EH (cell line): ENCODE results near the gene SMARCD3.

Source experiments
- DNase-seq: peaks from one replicate; pipeline ENCODE4 v3.0.0-alpha.2; 2015; ENCODE audit warnings: low read depth

Gene SMARCD3

GRCh38 chr7:151210087-151210854 is 38.2 kb downstream of the SMARCD3 start, which contains the start of gene H2BK1:
H2BK1 (minus strand) TSS chr7:151210488; CDS start chr7:151210318, 170 bp downstream.
- no peak for DNase-seq

- DNase-seq = no peak
These were observed 38.9 kb downstream of the SMARCD3 start for GRCh38 chr7:151209588-151209987.

GRCh38 chr7:151208253-151208862 is 40.1 kb downstream of the SMARCD3 start:
- DNase-seq = no peak

GRCh38 chr7:151207804-151208203 is 40.7 kb downstream of the SMARCD3 start:
- no peak for DNase-seq

GRCh38 chr7:151207315-151207714 is 41.2 kb downstream of the SMARCD3 start:
- DNase-seq = no peak

- DNase-seq = no peak
These were observed 41.6 kb downstream of the SMARCD3 start for GRCh38 chr7:151206914-151207313.

GRCh38 chr7:151205730-151206129 is 42.8 kb downstream of the SMARCD3 start:
- no peak for DNase-seq

GRCh38 chr7:151204383-151205032 is 44.0 kb downstream of the SMARCD3 start:
- no peak for DNase-seq

GRCh38 chr7:151202836-151203235 is 45.7 kb downstream of the SMARCD3 start:
- DNase-seq = no peak

- DNase-seq = no peak
These were observed 46.7 kb downstream of the SMARCD3 start for GRCh38 chr7:151201751-151202150.

GRCh38 chr7:151201344-151201743 is 47.1 kb downstream of the SMARCD3 start:
- no peak for DNase-seq

GRCh38 chr7:151198945-151199848 is 49.3 kb downstream of the SMARCD3 start:
- no peak for DNase-seq

GRCh38 chr7:151197932-151198331 is 50.6 kb downstream of the SMARCD3 start:
- DNase-seq = no peak

GRCh38 chr7:151195616-151196450 is 52.7 kb downstream of the SMARCD3 start:
- no peak for DNase-seq

- no peak for DNase-seq
These were observed 54.3 kb downstream of the SMARCD3 start for GRCh38 chr7:151194188-151194587.

GRCh38 chr7:151193203-151193978 is 55.1 kb downstream of the SMARCD3 start:
- DNase-seq = no peak

- DNase-seq = no peak
These were observed 56.4 kb downstream of the SMARCD3 start for GRCh38 chr7:151192002-151192539.

- DNase-seq = no peak
These were observed 57.0 kb downstream of the SMARCD3 start for GRCh38 chr7:151191544-151191943.

- no peak for DNase-seq
These were observed 59.5 kb downstream of the SMARCD3 start for GRCh38 chr7:151189038-151189437.
